Hepatocyte (in vitro differentiated cells): ENCODE measurements around the gene ASB10. TPM values are rescaled to one million over a fixed set of nuclear protein-coding genes. Genes with fewer than 3 reads are reported as not detected.

Source experiments
- DNase-seq: peaks from one replicate; pipeline ENCODE4 v3.0.0-alpha.2; 2016; ENCODE audit warnings: low spot score
- H2AFZ ChIP-seq: fragments of 200-600 bp; sonication (generic); 2 replicates; pipeline ENCODE4 v1.6.0; 2016; ENCODE audit warnings: antibody characterized with exemption, mild to moderate bottlenecking
- H3K27ac ChIP-seq: fragments of 200-600 bp; sonication (generic); 2 replicates; pipeline ENCODE4 v1.5.1; 2016; ENCODE audit warnings: mild to moderate bottlenecking
- H3K27me3 ChIP-seq: fragments of 200-600 bp; sonication (generic); 2 replicates; pipeline ENCODE4 v1.6.1; 2016
- H3K36me3 ChIP-seq: fragments of 200-600 bp; sonication (generic); replicated peaks from 2 replicates; pipeline ENCODE4 v1.5.1; 2016; ENCODE audit warnings: low read depth; ENCODE audit not compliant: insufficient read depth
- H3K4me1 ChIP-seq: fragments of 200-600 bp; sonication (generic); 2 replicates; pipeline ENCODE4 v1.5.1; 2016; ENCODE audit warnings: mild to moderate bottlenecking, moderate library complexity; ENCODE audit not compliant: insufficient read depth
- H3K4me2 ChIP-seq: fragments of 200-600 bp; sonication (generic); 2 replicates; pipeline ENCODE4 v1.6.0; 2016
- H3K4me3 ChIP-seq: fragments of 200-600 bp; sonication (generic); 2 replicates; pipeline ENCODE4 v1.5.1; 2016; ENCODE audit warnings: mild to moderate bottlenecking
- H3K79me2 ChIP-seq: fragments of 200-600 bp; sonication (generic); 2 replicates; pipeline ENCODE4 v1.6.0; 2017; ENCODE audit warnings: mild to moderate bottlenecking
- H3K9me2 ChIP-seq: fragments of 200-600 bp; sonication (generic); replicated peaks from 2 replicates; pipeline ENCODE4 v1.6.0; 2017; ENCODE audit warnings: mild to moderate bottlenecking; ENCODE audit not compliant: insufficient read depth
- H3K9me3 ChIP-seq: fragments of 200-600 bp; sonication (generic); 2 replicates; pipeline ENCODE4 v1.5.1; 2016; ENCODE audit warnings: low read depth, mild to moderate bottlenecking
- H4K20me1 ChIP-seq: fragments of 200-600 bp; sonication (generic); 2 replicates; pipeline ENCODE4 v1.6.0; 2016; ENCODE audit warnings: mild to moderate bottlenecking; ENCODE audit not compliant: insufficient read depth, poor library complexity, severe bottlenecking
- CTCF ChIP-seq: fragments of 200-600 bp; sonication (generic); IDR thresholded peaks from 2 replicates; pipeline ENCODE4 v1.5.1; 2016; ENCODE audit warnings: antibody characterized with exemption, mild to moderate bottlenecking; ENCODE audit not compliant: poor library complexity
- EZH2 ChIP-seq: fragments of 200-600 bp; sonication (generic); IDR thresholded peaks from 2 replicates; pipeline ENCODE4 v1.6.1; 2016; ENCODE audit warnings: antibody characterized with exemption, mild to moderate bottlenecking, borderline replicate concordance
- EZH2phosphoT487 ChIP-seq: fragments of 200-600 bp; sonication (generic); IDR thresholded peaks from one replicate; pipeline ENCODE4 v1.6.1; 2018; ENCODE audit warnings: antibody characterized with exemption, mild to moderate bottlenecking, low read depth, moderate library complexity; ENCODE audit not compliant: unreplicated experiment, severe bottlenecking
- WGBS: methylation state at CpG from one replicate; pipeline ENCODE4 v1.1.6; 2016; ENCODE audit warnings: low lambda C conversion rate; ENCODE audit errors: missing lambda C conversion rate; 5-methylcytosine and 5-hydroxymethylcytosine counted together
- polyA plus RNA-seq: library from polyadenylated mRNA; unstranded; fragments of >200 nt; fragmentation: Nextera tagmentation; extraction: Ambion mirVana; gene quantifications from 2 replicates; pipeline ENCODE4 v1.2.1, GENCODE V29; 2016
- total RNA-seq: library from RNA; depleted of rRNA; stranded (reverse); fragments of >200 nt; gene quantifications from 2 replicates; pipeline ENCODE4 v1.2.3, GENCODE V29; 2014

The ASB10 gene
- total and polyA plus RNA-seq, 2 experiments from 2014 or later, result not detected

DNA sequence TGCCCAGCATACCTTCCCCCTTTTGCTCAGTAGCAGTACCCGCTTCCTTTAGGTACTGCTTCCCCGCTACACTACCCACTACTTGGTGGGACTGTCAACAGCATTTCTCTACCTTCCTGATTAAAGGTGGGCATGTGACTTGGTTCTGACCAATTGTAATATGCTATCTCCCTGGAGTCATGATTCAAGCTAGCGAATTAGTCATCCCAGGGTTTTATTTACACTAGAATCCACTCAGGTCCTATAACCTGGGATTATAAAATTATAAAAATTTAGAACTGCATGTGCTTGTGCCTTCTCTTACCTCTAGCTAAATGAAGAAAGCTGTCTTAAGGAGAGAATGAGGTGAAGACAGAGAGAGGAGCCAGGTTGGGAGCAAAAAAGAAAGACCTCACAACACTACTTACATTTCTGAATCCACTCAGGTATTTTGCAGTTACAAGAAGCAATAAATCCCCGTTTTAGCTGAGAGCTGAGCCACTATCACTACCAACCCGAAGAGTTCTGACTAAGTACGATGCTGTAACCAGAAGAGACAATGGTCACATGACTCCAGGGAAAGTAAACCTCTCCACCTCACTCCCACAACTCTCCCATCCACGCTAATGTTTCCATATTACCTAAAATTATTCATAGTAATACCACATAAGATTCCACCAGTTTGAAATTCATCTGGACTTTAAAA lies 29.3 kb downstream of the ASB10 start:
- H3K9me3 ChIP-seq, result no peaks in the 10 kb centered on the region
- TF ChIP-seq EZH2 (no peak), CTCF (no peak), EZH2phosphoT487 (no peak)
- no peak overlapping the region for H2AFZ ChIP-seq
- H3K4me3 ChIP-seq, result no peak overlapping the region
- H3K79me2 ChIP-seq, result no peaks in the 10 kb centered on the region
- H3K27ac ChIP-seq, result no peak overlapping the region
- no peak for DNase-seq
- WGBS, result 50% methylated on average over 7 of the region's 7 CpGs
- no peaks in the 10 kb centered on the region for H3K36me3 ChIP-seq
- no peaks in the 10 kb centered on the region for H3K9me2 ChIP-seq
- H3K4me2 ChIP-seq, result no peak overlapping the region
- no peaks in the 10 kb centered on the region for H4K20me1 ChIP-seq
- no peaks in the 10 kb centered on the region for H3K4me1 ChIP-seq
- peaks cover 52% of the 10 kb centered on the region for H3K27me3 ChIP-seq

DNA sequence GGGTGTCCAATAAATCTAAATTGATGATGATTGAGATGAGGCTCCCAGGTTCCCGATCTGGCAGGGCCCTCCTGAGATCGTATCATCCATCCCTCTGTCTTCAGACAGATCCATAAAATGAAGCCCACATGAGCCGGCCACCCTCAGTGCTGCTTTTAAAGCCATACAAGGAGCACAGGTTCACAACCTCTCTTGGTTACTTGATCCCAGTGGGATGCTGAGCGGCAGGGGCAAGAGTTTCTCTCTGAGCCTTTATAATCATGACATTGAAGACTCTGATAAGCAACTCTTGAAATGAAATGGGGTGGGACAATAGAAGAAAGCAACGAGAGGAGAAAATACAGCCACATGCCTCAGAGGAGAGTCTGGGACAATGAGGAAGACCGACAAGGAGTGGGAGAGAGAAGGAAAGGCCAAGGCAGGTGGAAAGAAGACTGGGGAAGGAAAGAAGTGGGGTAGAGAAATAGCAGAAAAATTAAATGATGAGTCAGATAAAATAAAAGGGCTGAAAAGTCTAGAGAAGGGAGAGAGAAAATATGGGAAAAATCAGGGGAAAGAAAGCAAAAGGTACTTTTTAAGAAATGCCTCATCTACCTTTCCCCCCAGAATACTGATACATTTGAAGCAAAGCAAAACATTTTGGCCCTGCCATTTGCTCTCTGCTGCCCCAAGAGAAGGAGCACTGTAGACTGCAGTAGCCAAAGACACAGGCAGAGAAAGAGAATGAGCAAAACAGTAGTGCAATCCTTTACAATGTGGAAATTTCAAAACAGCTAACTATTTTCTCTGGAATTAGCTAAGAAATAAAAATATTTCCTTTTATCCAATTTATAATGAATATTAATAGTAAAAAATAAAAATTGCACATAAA lies 34.2 kb downstream of the ASB10 start:
- Histone ChIP-seq H4K20me1 (no peaks in the 10 kb centered on the region), H3K36me3 (no peaks in the 10 kb centered on the region), H3K27ac (no peak overlapping the region), H3K4me2 (no peak overlapping the region), H3K4me3 (no peak overlapping the region), H3K4me1 (no peaks in the 10 kb centered on the region), H3K79me2 (no peaks in the 10 kb centered on the region), H3K27me3 (peaks cover 31% of the 10 kb centered on the region), H3K9me3 (no peaks in the 10 kb centered on the region), H2AFZ (no peak overlapping the region), H3K9me2 (no peaks in the 10 kb centered on the region)
- no peak for TF ChIP-seq EZH2phosphoT487
- no peak for TF ChIP-seq CTCF
- TF ChIP-seq EZH2, result no peak
- WGBS, result 70% methylated on average over 6 of the region's 6 CpGs
- no peak for DNase-seq

DNA sequence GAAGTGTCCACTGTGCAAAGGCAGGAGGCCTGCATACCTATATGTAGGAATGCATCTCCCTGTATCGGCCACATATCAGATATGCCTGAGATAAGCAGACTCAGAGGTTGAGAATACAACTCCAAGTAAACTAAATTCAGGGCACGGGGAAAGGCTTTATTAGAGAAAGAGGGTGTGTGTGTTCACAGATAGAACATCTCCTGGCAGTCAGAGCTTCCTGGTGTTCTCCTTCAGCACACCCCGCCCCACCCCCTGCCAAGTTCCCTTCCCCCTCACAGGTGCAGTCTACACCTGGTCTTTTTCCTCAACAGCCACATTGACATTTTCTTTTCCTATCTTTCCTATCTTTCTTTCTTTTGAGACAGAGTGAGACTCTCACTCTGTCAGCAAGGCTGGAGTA lies 36.7 kb downstream of the ASB10 start:
- H3K9me2 ChIP-seq, result no peaks in the 10 kb centered on the region
- H2AFZ ChIP-seq, result no peak overlapping the region
- peaks cover 21% of the 10 kb centered on the region for H3K27me3 ChIP-seq
- DNase-seq, result no peak
- no peak overlapping the region for H3K27ac ChIP-seq
- no peaks in the 10 kb centered on the region for H3K79me2 ChIP-seq
- H3K36me3 ChIP-seq, result no peaks in the 10 kb centered on the region
- TF ChIP-seq CTCF, result no peak
- no peak for TF ChIP-seq EZH2phosphoT487
- no peak for TF ChIP-seq EZH2
- no peak overlapping the region for H3K4me2 ChIP-seq
- 79% methylated on average over 3 of the region's 3 CpGs for WGBS
- H3K4me3 ChIP-seq, result no peak overlapping the region
- no peaks in the 10 kb centered on the region for H4K20me1 ChIP-seq
- H3K4me1 ChIP-seq, result no peaks in the 10 kb centered on the region
- no peaks in the 10 kb centered on the region for H3K9me3 ChIP-seq
